H1 (cell line): ENCODE results near the gene AVPR2. TPM values are rescaled to one million over a fixed set of nuclear protein-coding genes. Genes with fewer than 3 reads are reported as not detected.

Source experiments
- CTCF ChIA-PET: fragments of 300-600 bp; sonication (Branson Sonifier 250); formaldehyde crosslinking; loops from one replicate; lab custom pipeline; 2021; ENCODE audit not compliant: partially characterized antibody; lab: Charles Lee
- POLR2A ChIA-PET: fragments of 300-600 bp; sonication (Branson Sonifier 250); formaldehyde crosslinking; loops from one replicate; lab custom pipeline; 2021; ENCODE audit warnings: inconsistent platforms; ENCODE audit not compliant: partially characterized antibody; lab: Charles Lee
- DNase-seq, 2 experiments: peaks; one replicate each; pipeline versions ENCODE4 v3.0.0 to v3.0.0-alpha.2; 2010 to 2022; ENCODE audit warnings: low spot score in 2 of 2, low read depth in 1 of 2, mixed read lengths in 1 of 2
- FAIRE-seq: peaks from 2 replicates; lab custom pipeline; 2011; peaks lifted over from hg19 to GRCh38; lab: Jason Lieb, UNC
- H2AFZ ChIP-seq: 2 replicates; pipeline ENCODE4 v1.8.1; 2012; ENCODE audit warnings: low read length, inconsistent platforms
- H2AK5ac ChIP-seq: 2 replicates; pipeline ENCODE4 v1.6.1; 2013; ENCODE audit warnings: low read depth, low read length
- H2BK120ac ChIP-seq: replicated peaks from 2 replicates; pipeline ENCODE3; 2013; ENCODE audit warnings: low read depth, low read length, inconsistent platforms
- H2BK12ac ChIP-seq: 2 replicates; pipeline ENCODE4 v1.6.1; 2013; ENCODE audit warnings: low read depth, low read length
- H2BK15ac ChIP-seq: 2 replicates; pipeline ENCODE4 v1.6.1; 2013; ENCODE audit warnings: low read length
- H2BK20ac ChIP-seq: 2 replicates; pipeline ENCODE4 v1.6.1; 2013; ENCODE audit warnings: low read length
- H2BK5ac ChIP-seq: 2 replicates; pipeline ENCODE4 v1.6.1; 2013; ENCODE audit warnings: low read depth, low read length
- H3K14ac ChIP-seq: 2 replicates; pipeline ENCODE4 v1.6.1; 2013; ENCODE audit warnings: inconsistent platforms; ENCODE audit not compliant: insufficient read length
- H3K18ac ChIP-seq: 2 replicates; pipeline ENCODE4 v1.6.1; 2013; ENCODE audit warnings: low read length; ENCODE audit errors: extremely low read depth
- H3K23ac ChIP-seq: 2 replicates; pipeline ENCODE4 v1.6.1; 2013; ENCODE audit warnings: inconsistent platforms; ENCODE audit not compliant: insufficient read length
- H3K23me2 ChIP-seq: 2 replicates; pipeline ENCODE4 v1.6.1; 2013; ENCODE audit warnings: low read depth, low read length
- H3K27ac ChIP-seq: 2 replicates; pipeline ENCODE4 v1.6.1; 2011; ENCODE audit warnings: low read depth, low read length, inconsistent platforms
- H3K27me3 ChIP-seq, 4 experiments: replicated peaks in 1 of 4; 1 replicate in 1 of 4; 2 replicates in 3 of 4; pipeline versions ENCODE4 v1.6.1 to v1.8.1; 2011 to 2013; ENCODE audit warnings: low read length in 3 of 4, mild to moderate bottlenecking in 3 of 4, inconsistent platforms in 2 of 4, mixed read lengths in 2 of 4, moderate library complexity in 1 of 4; ENCODE audit not compliant: control insufficient read depth in 3 of 4, insufficient read depth in 3 of 4; ENCODE audit errors: extremely low read depth in 1 of 4
- H3K36me3 ChIP-seq, 4 experiments: 2 replicates each; pipeline versions ENCODE4 v1.6.1 to v1.8.1; 2011 to 2013; ENCODE audit warnings: mild to moderate bottlenecking in 4 of 4, low read length in 3 of 4, moderate library complexity in 2 of 4, control low read depth in 1 of 4, inconsistent platforms in 1 of 4; ENCODE audit not compliant: insufficient read depth in 4 of 4, control insufficient read depth in 2 of 4
- H3K4ac ChIP-seq: replicated peaks from 2 replicates; pipeline ENCODE3; 2013; ENCODE audit warnings: low read length, low read depth, mixed read lengths, inconsistent platforms; ENCODE audit not compliant: insufficient read length
- H3K4me1 ChIP-seq, 4 experiments: replicated peaks in 1 of 4; 1 replicate in 1 of 4; 2 replicates in 3 of 4; pipeline versions ENCODE4 v1.6.1 to v1.8.1; 2011 to 2013; ENCODE audit warnings: low read length in 3 of 4, inconsistent platforms in 2 of 4, mixed read lengths in 1 of 4; ENCODE audit not compliant: insufficient read depth in 4 of 4, control insufficient read depth in 3 of 4
- H3K4me2 ChIP-seq, 2 experiments: 2 replicates each; pipeline versions ENCODE4 v1.6.1 to v1.8.1; 2011 to 2013; ENCODE audit warnings: low read depth in 2 of 2, low read length in 2 of 2, control low read depth in 1 of 2, inconsistent platforms in 1 of 2, mild to moderate bottlenecking in 1 of 2; ENCODE audit not compliant: insufficient read depth in 1 of 2
- H3K4me3 ChIP-seq, 4 experiments: fragments of 200-600, 300-600 bp in 1 of 4; sonication (generic), shearing (Covaris generic), sonication (Bioruptor Twin) in 1 of 4; 2 replicates each; pipeline versions ENCODE4 v1.5.1 to v1.8.1; 2011 to 2016; ENCODE audit warnings: low read length in 4 of 4, low read depth in 3 of 4, control low read depth in 2 of 4, inconsistent platforms in 2 of 4, mild to moderate bottlenecking in 2 of 4, mixed read lengths in 1 of 4, moderate library complexity in 1 of 4; ENCODE audit not compliant: insufficient read depth in 2 of 4; ENCODE audit errors: extremely low read depth in 1 of 4
- H3K56ac ChIP-seq: replicated peaks from 2 replicates; pipeline ENCODE3; 2013; ENCODE audit warnings: low read depth, mild to moderate bottlenecking, mixed read lengths, low read length, inconsistent platforms; ENCODE audit not compliant: insufficient read length
- H3K79me1 ChIP-seq: 2 replicates; pipeline ENCODE4 v1.6.1; 2013; ENCODE audit warnings: low read depth, low read length, control low read depth
- H3K79me2 ChIP-seq, 2 experiments: 2 replicates each; pipeline versions ENCODE4 v1.6.1 to v1.8.1; 2012 to 2013; ENCODE audit warnings: low read length in 2 of 2, mild to moderate bottlenecking in 2 of 2, inconsistent platforms in 1 of 2; ENCODE audit not compliant: insufficient read depth in 2 of 2, control insufficient read depth in 1 of 2
- H3K9ac ChIP-seq, 4 experiments: replicated peaks in 1 of 4; 1 replicate in 1 of 4; 2 replicates in 3 of 4; pipeline versions ENCODE4 v1.6.1 to v1.8.1; 2011 to 2013; ENCODE audit warnings: low read depth in 3 of 4, low read length in 3 of 4, control low read depth in 2 of 4, mild to moderate bottlenecking in 2 of 4, moderate library complexity in 2 of 4, inconsistent platforms in 1 of 4; ENCODE audit errors: extremely low read depth in 1 of 4
- H3K9me3 ChIP-seq, 2 experiments: 2 replicates each; pipeline versions ENCODE4 v1.6.1 to v1.8.1; 2012 to 2013; ENCODE audit warnings: mild to moderate bottlenecking in 2 of 2, moderate library complexity in 2 of 2, control low read depth in 1 of 2, inconsistent platforms in 1 of 2, low read depth in 1 of 2, low read length in 1 of 2, mixed read lengths in 1 of 2; ENCODE audit not compliant: insufficient read depth in 2 of 2
- H4K20me1 ChIP-seq, 2 experiments: replicated peaks in 1 of 2; 2 replicates each; pipeline versions ENCODE3 to v1.8.1; 2011 to 2013; ENCODE audit warnings: inconsistent platforms in 2 of 2, low read length in 2 of 2, mild to moderate bottlenecking in 1 of 2; ENCODE audit not compliant: insufficient read depth in 2 of 2, control insufficient read depth in 1 of 2
- H4K5ac ChIP-seq: 2 replicates; pipeline ENCODE4 v1.6.1; 2013; ENCODE audit warnings: low read length, low read depth, mixed read lengths, inconsistent platforms; ENCODE audit not compliant: insufficient read length
- H4K8ac ChIP-seq: 2 replicates; pipeline ENCODE4 v1.8.0; 2013; ENCODE audit warnings: mild to moderate bottlenecking, moderate library complexity, low read length, inconsistent platforms; ENCODE audit not compliant: insufficient read depth; ENCODE audit errors: extremely low read depth
- H4K91ac ChIP-seq: replicated peaks from 2 replicates; pipeline ENCODE3; 2013; ENCODE audit warnings: low read length, mixed read lengths, inconsistent platforms; ENCODE audit not compliant: insufficient read length
- BACH1 ChIP-seq: IDR thresholded peaks from 2 replicates; pipeline ENCODE4 v1.6.1; 2012; ENCODE audit warnings: low read length, improper control_type of control experiment
- CEBPB ChIP-seq: IDR thresholded peaks from 2 replicates; pipeline ENCODE4 v1.6.1; 2012; ENCODE audit warnings: low read depth, low read length
- CHD1 ChIP-seq: IDR thresholded peaks from 2 replicates; pipeline ENCODE4 v1.6.1; 2012; ENCODE audit warnings: low read depth, low read length, improper control_type of control experiment
- FOSL1 ChIP-seq: IDR thresholded peaks from 2 replicates; pipeline ENCODE4 v1.6.1; 2011; ENCODE audit warnings: mild to moderate bottlenecking, low read depth, low read length, moderate library complexity; ENCODE audit not compliant: insufficient read depth
- GABPA ChIP-seq: IDR thresholded peaks from 2 replicates; pipeline ENCODE4 v1.6.1; 2011; ENCODE audit warnings: mild to moderate bottlenecking, low read length, moderate library complexity, borderline replicate concordance; ENCODE audit not compliant: insufficient read depth
- POLR2A ChIP-seq, 2 experiments: IDR thresholded peaks; 1 replicate in 1 of 2; 2 replicates in 1 of 2; pipeline ENCODE4 v1.6.1; 2011; ENCODE audit warnings: low read depth in 2 of 2, low read length in 2 of 2, mild to moderate bottlenecking in 2 of 2; ENCODE audit errors: control extremely low read depth in 1 of 2
- RFX5 ChIP-seq: IDR thresholded peaks from 2 replicates; pipeline ENCODE4 v1.6.1; 2011; ENCODE audit warnings: low read depth, low read length, improper control_type of control experiment, borderline replicate concordance
- WGBS, 2 experiments: shearing (Covaris generic) in 1 of 2; methylation state at CpG; one replicate each; pipeline versions ENCODE4 v1.1.6 to v1.1.7; 2013 to 2015; ENCODE audit warnings: low lambda C conversion rate in 2 of 2, mixed read lengths in 2 of 2, inconsistent platforms in 1 of 2, low coverage in 1 of 2, missing lambda C conversion rate in 1 of 2; ENCODE audit not compliant: insufficient replicate concordance in 2 of 2, insufficient coverage in 1 of 2, insufficient read length in 1 of 2; ENCODE audit errors: extremely low coverage in 1 of 2, missing lambda C conversion rate in 1 of 2; 5-methylcytosine and 5-hydroxymethylcytosine counted together
- polyA plus RNA-seq, 7 experiments: library from polyadenylated mRNA; depleted of rRNA in 3 of 7; stranded (reverse) in 5 of 7; unstranded in 2 of 7; fragments of >200 nt in 5 of 7; fragments of 200-250 nt in 2 of 7; gene quantifications; 1 replicate in 5 of 7; 2 replicates in 1 of 7; 4 replicates in 1 of 7; pipeline versions ENCODE4 v1.2.1 to v1.2.3, GENCODE V29; 2011 to 2013; ENCODE audit warnings: missing spikeins in 2 of 7, mixed read lengths in 2 of 7
- total RNA-seq: library from RNA; stranded (reverse); fragmentation: NEBNext Ultra II Directional; extraction: Animal tissue kit (Norgen Biotek cat#: 25700); gene quantifications from 2 replicates; pipeline ENCODE4 v1.2.1, GENCODE V29; 2021
- TF ChIP-seq, protein P1 (sequence below): IDR thresholded peaks from 2 replicates; pipeline ENCODE4 v1.6.1; 2012; ENCODE audit warnings: inconsistent platforms

AVPR2 gene
- total and polyA plus RNA-seq, 2 of the 8 experiments (the other 6 are each of a cell fraction or from before 2014, with no cell fraction given): 0.09 TPM; not detected in 1

- no peak overlapping the region for H2AK5ac ChIP-seq
- DNase-seq: no peak
- no peak overlapping the region for H2AFZ ChIP-seq
- H2BK5ac ChIP-seq: no peak overlapping the region
- H3K79me1 ChIP-seq: no peaks in the 10 kb centered on the region
- H3K23me2 ChIP-seq: no peaks in the 10 kb centered on the region
- H3K4ac ChIP-seq: no peak overlapping the region
- no peak overlapping the region for H4K5ac ChIP-seq
- H2BK15ac ChIP-seq: no peak overlapping the region
- no peak overlapping the region for H4K8ac ChIP-seq
- ChIA-PET CTCF (interaction anchor here (0.8 to 5.7 kb wide), 13 partner anchors 11 to 207 kb away, joined by 3 to 65 read pairs (median 4); partner anchors contain the start of genes ARHGAP4 and L1CAM), POLR2A (interaction anchor here (0.7 to 1.2 kb wide), 3 partner anchors 11 to 35 kb away, joined by 3 to 5 read pairs (median 4); partner anchors contain the start of gene ARHGAP4)
- H3K4me3 ChIP-seq: no peak overlapping the region
- no peak overlapping the region for H2BK120ac ChIP-seq
- no peak overlapping the region for H4K91ac ChIP-seq
- H3K4me1 ChIP-seq: peaks cover 0 to 3% (median 0%) of the 10 kb centered on the region in 4 experiments; a peak in 1 of 7 replicates
- WGBS, 2 experiments: 91% methylated on average over 5 of the region's 6 CpGs; no CpG with 5 or more reads in 1 of the 2 experiments
- H3K27me3 ChIP-seq: no peaks in the 10 kb centered on the region
- H3K27ac ChIP-seq: no peak overlapping the region
- no peak overlapping the region for H2BK20ac ChIP-seq
- H3K18ac ChIP-seq: no peak overlapping the region
- H3K56ac ChIP-seq: no peak overlapping the region
- no peaks in the 10 kb centered on the region for H4K20me1 ChIP-seq
- H3K36me3 ChIP-seq: no peaks in the 10 kb centered on the region; a peak in 1 of 8 replicates
- H3K4me2 ChIP-seq: no peak overlapping the region
- no peak overlapping the region for H3K14ac ChIP-seq
- no peaks in the 10 kb centered on the region for H3K9me3 ChIP-seq
- H3K9ac ChIP-seq: no peak overlapping the region
- no peak for FAIRE-seq
- H2BK12ac ChIP-seq: no peak overlapping the region
- TF ChIP-seq RFX5: no peak
- TF ChIP-seq CEBPB: no peak
- TF ChIP-seq, protein P1, sequence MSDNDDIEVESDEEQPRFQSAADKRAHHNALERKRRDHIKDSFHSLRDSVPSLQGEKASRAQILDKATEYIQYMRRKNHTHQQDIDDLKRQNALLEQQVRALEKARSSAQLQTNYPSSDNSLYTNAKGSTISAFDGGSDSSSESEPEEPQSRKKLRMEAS: no peak
- no peak for TF ChIP-seq BACH1
- TF ChIP-seq POLR2A (IDR thresholded peaks at IDR 0.05; ENCODE audit: control extremely low read depth in 1 of 2, low read depth in 2 of 2, low read length in 2 of 2): no peak
- TF ChIP-seq GABPA: no peak
- TF ChIP-seq FOSL1: no peak
- no peak for TF ChIP-seq CHD1
- TF ChIP-seq, all 59 proteins: peak for 0
- no peak overlapping the region for H3K23ac ChIP-seq
- H3K79me2 ChIP-seq: no peaks in the 10 kb centered on the region
Observed at GRCh38 chrX:153911798-153912197, 7.3 kb downstream of the AVPR2 start.
